Rectal smooth muscle tissue (tissue), 1 donor: ENCODE measurements around the gene PKP3.
"Not testable (repeated sequence)": the region's sequence is repeated elsewhere in the genome, so short reads cannot be mapped to it uniquely, and the experiment has no call there.

ENCODE experiments used
- H3K27ac ChIP-seq: one replicate; pipeline ENCODE4 v1.7.0; 2013; ENCODE audit warnings: low read depth, low read length, inconsistent platforms
- H3K27me3 ChIP-seq: one replicate; pipeline ENCODE4 v1.7.0; 2013; ENCODE audit warnings: low read length; ENCODE audit not compliant: control insufficient read depth, insufficient read depth
- H3K36me3 ChIP-seq: one replicate; pipeline ENCODE4 v1.7.0; 2013; ENCODE audit warnings: low read length; ENCODE audit not compliant: control insufficient read depth, insufficient read depth
- H3K4me1 ChIP-seq: one replicate; pipeline ENCODE4 v1.7.0; 2013; ENCODE audit warnings: low read length; ENCODE audit not compliant: control insufficient read depth, insufficient read depth
- H3K4me3 ChIP-seq: one replicate; pipeline ENCODE4 v1.7.0; 2013; ENCODE audit warnings: low read length
- H3K9ac ChIP-seq: one replicate; pipeline ENCODE4 v1.7.0; 2013; ENCODE audit warnings: low read length

Gene PKP3

DNA sequence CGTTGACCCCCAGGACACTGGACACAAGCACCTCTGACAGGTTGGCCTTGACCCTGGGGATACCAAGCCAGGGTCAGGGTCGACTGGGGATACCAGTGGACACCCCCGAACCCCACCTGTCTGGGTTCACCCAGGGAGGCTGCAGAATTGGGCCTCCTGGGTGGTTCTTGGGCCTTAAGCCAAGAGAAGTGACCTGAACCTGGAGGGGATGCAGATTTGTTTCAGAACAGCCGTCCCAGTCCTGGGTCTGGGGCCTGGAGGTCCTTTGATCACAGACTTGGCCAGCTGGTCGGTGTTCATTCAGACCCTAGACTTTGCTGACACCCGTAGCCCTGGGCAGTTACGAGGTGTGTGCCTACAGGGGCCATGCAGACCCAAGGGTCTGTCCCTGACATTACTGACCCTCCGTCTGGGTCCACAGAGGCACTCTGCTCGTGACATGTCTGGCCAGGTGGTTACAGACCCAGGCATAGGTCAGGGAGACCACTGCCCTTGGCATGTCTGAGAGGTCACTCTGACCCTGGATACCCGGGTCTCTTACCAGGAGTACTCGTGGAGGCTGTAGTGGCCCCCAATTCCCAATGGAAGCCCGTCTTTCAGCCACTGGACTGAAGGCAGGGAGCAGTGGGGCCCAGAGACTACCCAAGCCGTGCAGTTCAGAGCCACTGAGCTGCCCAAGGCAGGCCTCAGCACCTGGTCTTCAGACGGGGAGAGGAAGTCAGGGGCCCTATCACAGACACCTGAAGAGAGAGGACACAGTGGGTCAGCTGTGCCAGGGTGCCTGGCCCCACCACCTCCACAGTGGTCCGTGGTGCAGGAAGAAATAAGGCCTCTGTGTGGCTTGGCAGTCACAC is 14.4 kb downstream of the PKP3 start:
- H3K27me3 ChIP-seq, result peaks cover 2% of the 10 kb centered on the region
- H3K27ac ChIP-seq, result no peak overlapping the region
- H3K36me3 ChIP-seq, result no peaks in the 10 kb centered on the region
- no peak overlapping the region for H3K9ac ChIP-seq
- no peak overlapping the region for H3K4me3 ChIP-seq
- H3K4me1 ChIP-seq, result peaks cover 4% of the 10 kb centered on the region

DNA sequence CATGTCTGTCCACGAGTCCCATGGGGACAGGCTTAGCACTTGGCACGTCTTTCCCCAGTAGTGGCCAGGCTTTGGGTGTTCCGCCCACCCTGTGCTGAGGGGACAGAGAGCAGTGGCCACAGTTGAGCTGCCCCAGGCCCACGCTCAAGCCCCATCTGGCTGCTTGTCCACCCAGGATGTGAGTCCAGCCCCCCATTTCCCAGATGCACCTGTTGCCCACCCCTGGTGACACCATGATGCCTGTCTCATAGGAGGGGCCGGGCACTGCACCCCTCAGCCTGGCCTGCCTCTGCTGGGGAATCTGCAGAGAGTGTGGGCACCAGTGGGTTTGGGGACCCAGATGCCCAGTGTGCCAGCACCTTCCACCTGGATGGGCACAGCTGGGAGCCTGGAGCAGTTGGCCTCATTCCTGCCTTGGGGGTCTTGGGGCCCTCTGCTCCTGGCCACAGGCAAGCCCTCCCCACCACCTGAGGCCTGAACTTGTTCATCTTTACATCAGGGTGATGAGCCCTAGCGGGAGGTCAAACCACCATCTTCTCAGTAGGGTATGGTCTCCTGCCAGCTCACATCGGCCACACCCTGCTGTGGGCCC is 15.1 kb downstream of the PKP3 start:
- H3K27ac ChIP-seq, result no peak overlapping the region
- peaks cover 2% of the 10 kb centered on the region for H3K27me3 ChIP-seq
- peaks cover 4% of the 10 kb centered on the region for H3K4me1 ChIP-seq

DNA sequence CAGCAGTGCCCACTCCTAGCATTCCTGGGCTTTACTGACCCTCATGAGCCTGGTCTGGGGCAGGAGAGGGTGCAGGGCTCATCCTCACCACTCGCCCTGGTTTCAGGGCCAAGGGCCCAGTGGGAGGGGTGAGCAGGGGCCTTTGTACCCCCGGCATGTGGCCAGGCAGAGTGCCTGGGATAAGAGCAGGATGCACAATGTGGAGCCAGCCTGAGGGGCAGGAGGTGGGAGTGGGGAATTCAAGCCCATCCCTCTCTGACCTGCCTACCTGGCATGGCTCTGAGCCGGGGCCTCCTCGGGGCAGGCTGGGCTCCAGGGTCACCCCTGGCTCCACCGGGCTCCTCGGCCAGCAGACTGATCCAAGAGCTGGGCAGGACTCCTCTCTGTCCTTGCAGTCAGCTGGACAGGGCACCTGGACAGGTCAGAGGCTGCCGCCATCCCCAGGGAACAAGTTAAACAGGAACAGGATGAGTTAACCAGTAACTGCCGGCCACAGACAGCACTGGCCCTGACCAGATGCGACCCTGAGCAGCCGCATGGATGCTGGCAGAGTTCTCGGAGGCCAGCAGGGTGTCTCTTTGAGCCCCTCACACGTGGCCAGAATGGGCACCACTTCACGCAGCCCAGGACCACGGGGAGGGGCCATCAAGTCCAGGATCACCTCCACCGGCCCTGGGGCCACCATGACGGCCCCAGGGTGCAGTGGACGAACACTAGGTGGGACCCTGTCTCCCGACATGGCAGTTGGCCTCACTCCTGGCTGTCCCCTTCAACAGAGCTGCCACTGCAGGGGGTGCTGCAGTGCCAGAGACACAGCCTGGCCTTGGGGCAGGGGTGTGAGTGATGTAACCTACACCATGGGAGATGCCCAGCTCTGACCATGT is 15.8 kb downstream of the PKP3 start:
- Histone ChIP-seq H3K27me3 (peaks cover 2% of the 10 kb centered on the region), H3K27ac (no peak overlapping the region), H3K4me3 (no peak overlapping the region), H3K9ac (no peak overlapping the region), H3K4me1 (peaks cover 4% of the 10 kb centered on the region), H3K36me3 (no peaks in the 10 kb centered on the region)

More for the DNA sequence above, 15.1 kb downstream of the PKP3 start:
- H3K36me3 ChIP-seq, result no peaks in the 10 kb centered on the region
- H3K4me3 ChIP-seq, result no peak overlapping the region
- no peak overlapping the region for H3K9ac ChIP-seq

DNA sequence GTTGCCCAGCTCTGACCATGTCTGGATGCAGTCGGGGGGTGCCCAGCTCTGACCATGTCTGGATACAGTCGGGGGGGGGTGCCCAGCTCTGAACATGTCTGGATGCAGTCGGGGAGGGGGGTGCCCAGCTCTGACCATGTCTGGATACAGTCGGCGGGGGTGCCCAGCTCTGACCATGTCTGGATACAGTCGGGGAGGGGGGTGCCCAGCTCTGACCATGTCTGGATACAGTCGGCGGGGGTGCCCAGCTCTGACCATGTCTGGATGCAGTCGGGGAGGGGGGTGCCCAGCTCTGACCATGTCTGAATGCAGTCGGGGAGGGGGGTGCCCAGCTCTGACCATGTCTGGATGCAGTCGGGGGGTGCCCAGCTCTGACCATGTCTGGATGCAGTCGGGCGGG is 16.7 kb downstream of the PKP3 start:
- not testable (repeated sequence) for H3K4me3 ChIP-seq, H3K4me1 ChIP-seq, H3K27ac ChIP-seq, H3K27me3 ChIP-seq, H3K9ac ChIP-seq, H3K36me3 ChIP-seq

DNA sequence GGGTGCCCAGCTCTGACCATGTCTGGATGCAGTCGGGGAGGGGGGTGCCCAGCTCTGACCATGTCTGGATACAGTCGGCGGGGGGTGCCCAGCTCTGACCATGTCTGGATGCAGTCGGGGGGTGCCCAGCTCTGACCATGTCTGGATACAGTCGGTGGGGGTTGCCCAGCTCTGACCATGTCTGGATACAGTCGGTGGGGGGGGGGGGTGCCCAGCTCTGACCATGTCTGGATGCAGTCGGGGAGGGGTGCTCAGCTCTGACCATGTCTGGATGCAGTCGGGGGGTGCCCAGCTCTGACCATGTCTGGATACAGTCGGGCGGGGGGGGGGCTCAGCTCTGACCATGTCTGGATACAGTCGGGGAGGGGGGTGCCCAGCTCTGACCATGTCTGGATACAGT is 17.5 kb downstream of the PKP3 start:
- not testable (repeated sequence) for H3K4me3 ChIP-seq, H3K27ac ChIP-seq, H3K36me3 ChIP-seq, H3K27me3 ChIP-seq, H3K9ac ChIP-seq, H3K4me1 ChIP-seq

DNA sequence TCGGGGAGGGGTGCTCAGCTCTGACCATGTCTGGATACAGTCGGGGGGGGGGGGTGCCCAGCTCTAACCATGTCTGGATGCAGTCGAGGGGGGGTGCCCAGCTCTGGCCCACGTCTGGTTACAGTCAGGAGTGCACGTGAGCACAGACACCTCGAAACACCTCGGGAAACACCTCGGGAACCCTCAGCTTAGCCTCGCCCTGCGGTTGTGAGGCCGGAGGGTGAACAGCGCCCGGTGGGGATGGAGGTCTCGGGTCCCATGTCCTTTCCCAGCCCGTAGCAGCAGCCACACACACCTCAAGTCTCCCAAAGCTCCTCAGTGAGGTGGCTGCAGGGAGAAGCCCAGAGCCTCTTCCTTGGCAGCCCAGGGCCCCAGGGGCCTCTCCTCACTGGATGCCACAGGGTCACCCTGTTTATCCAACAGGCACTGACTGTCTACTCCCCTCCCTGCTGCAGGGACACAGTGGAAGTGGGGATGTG is 18.7 kb downstream of the PKP3 start:
- Histone ChIP-seq H3K36me3 (no peaks in the 10 kb centered on the region), H3K9ac (no peak overlapping the region), H3K27ac (no peak overlapping the region), H3K4me3 (no peak overlapping the region), H3K27me3 (peaks cover 5% of the 10 kb centered on the region), H3K4me1 (no peaks in the 10 kb centered on the region)

DNA sequence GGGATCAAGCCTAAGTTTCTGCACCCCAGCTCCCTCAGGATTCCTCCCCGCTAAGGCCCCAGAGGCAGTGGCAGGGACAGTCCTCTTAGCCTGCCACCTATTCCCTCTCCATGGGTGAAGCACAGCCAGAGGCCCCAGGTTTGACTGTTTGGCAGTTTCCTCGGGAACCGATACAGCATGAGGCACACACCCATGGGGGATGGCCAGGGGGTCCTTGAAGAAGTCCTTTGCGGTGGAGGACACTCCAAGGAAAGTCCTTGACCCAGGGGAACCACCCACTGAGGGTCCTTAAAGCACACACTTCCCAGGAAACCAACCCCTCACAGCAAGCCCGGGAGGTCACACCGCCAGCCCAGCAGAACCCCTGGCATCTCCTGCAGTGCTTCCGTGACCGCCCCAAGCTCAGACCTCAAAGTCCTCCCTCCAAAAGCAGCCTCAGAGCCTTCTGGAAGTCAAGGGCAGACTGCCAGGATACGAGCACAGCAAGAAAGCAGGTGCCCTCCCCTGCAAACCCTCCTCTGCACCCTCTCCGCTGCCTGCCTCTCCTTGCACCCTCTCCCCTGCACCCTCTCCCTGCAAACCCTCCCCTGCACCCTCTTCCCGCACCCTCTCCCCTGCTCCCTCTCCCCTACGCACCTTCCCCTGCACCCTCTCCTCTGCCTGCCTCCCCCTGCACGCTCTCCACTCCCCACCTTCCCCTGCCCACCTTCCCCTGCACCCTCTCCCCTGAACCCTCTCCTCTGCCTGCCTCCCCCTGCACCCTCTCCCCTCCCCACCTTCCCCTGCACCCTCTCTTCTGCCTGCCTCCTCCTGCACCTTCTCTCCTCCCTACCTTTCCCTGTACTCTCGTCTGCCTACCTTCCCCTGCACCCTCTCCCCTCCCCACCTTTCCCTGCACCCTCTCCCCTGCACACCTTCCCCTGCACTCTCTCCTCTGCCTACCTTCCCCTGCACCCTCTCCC is 19.4 kb downstream of the PKP3 start:
- Histone ChIP-seq H3K4me3 (peak overlapping the region; percentile 8), H3K27me3 (peaks cover 5% of the 10 kb centered on the region), H3K4me1 (no peaks in the 10 kb centered on the region)

DNA sequence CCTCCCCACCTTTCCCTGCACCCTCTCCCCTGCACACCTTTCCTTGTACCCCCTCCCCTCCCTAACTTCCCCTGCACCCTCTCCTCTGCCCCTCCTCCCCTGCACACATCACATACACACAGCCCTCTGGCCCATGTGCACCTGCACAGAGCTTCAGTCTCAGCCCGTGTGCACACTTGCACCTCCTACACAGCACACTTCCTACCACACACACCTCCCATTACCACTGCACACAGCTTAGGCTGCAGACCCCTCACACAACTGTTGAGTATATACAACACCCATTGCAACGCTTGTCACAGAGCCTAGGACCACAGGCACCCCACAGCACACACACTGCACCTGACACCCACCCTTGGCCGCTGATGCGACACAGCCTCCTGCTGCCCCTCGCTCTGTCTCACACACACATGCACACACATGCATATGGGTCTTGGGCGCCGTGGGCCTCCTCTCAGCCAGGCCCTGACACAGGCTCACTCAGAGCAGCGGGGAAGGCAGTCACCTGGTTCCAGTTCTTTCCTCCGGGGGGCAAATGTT is 20.4 kb downstream of the PKP3 start:
- Histone ChIP-seq H3K36me3 (no peaks in the 10 kb centered on the region), H3K4me1 (no peaks in the 10 kb centered on the region), H3K9ac (no peak overlapping the region), H3K27me3 (peaks cover 5% of the 10 kb centered on the region), H3K4me3 (peak overlapping the region; percentile 54), H3K27ac (no peak overlapping the region)

More for the DNA sequence above, 19.4 kb downstream of the PKP3 start:
- no peaks in the 10 kb centered on the region for H3K36me3 ChIP-seq
- H3K9ac ChIP-seq, result no peak overlapping the region
- H3K27ac ChIP-seq, result no peak overlapping the region

DNA sequence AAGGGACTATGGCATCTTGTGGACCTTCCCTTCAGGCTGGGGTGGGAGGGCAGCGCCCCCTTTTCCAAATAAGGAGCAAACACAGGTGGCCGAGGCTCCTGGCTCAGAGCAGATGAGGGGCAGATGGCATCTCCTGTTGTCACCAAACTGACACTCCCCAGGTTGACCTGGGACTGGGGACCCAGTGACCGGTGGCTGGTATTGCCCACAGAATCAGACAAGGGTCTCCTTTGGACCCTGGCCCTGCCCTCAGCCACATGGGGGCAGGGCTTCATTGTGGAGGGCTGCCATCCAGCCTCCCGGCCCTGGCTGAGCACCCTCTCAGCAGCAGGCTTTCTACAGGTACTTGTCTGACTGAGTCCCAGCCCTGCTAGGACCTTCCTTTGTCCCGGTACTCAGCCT is 21.6 kb downstream of the PKP3 start:
- H3K27ac ChIP-seq, result no peak overlapping the region
- H3K9ac ChIP-seq, result no peak overlapping the region
- H3K27me3 ChIP-seq, result peaks cover 3% of the 10 kb centered on the region
- H3K36me3 ChIP-seq, result no peaks in the 10 kb centered on the region
- H3K4me3 ChIP-seq, result peak overlapping the region; percentile 69
- no peaks in the 10 kb centered on the region for H3K4me1 ChIP-seq

DNA sequence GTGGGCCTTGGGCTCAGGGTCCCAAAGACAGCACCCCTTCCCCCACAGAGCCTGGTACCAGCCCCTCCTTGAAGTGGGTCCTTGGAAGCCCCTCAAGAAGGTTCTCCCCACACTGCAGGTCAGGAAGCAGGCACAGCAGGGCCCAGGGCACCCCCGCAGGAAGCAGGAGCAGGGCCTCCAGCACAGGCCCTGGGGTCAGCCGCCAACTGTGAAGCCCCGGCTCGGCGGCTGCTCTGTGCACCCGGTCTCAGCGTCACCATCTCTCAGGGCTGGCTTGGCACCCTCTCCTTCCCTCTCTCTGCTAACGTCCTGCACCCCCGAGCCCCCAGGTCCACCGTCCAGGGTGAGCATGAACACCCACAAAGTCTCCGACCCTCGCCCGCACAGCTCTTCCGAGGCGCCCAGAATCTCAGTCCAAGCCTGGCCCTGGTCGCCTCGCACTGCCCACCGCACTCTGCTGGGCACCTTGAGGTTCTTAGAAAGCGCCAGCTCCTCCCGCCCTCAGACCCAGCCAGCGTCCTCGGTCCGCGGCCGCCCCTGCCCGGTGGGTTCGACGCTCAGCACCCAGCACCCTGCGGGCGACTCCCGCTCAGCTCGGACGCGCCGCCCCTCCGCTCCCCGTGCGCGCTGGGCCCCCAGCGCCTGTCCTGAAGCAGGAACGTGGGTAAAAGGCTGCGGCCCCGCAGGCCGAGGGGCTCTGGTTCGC is 22.2 kb downstream of the PKP3 start:
- Histone ChIP-seq H3K4me1 (no peaks in the 10 kb centered on the region), H3K9ac (no peak overlapping the region), H3K4me3 (peak overlapping the region; percentile 69), H3K36me3 (no peaks in the 10 kb centered on the region), H3K27me3 (peaks cover 3% of the 10 kb centered on the region), H3K27ac (no peak overlapping the region)
